BLaER1 (cell line): ENCODE data around the gene PARP9.

ENCODE experiments used
- H3K27ac ChIP-seq: shearing (Covaris generic); formaldehyde crosslinking; 2 replicates; pipeline ENCODE4 v1.8.1; 2022
- H3K27me3 ChIP-seq: shearing (Covaris generic); formaldehyde crosslinking; 2 replicates; pipeline ENCODE4 v1.8.1; 2022
- H3K36me3 ChIP-seq: shearing (Covaris generic); formaldehyde crosslinking; 2 replicates; pipeline ENCODE4 v1.8.1; 2022
- H3K4me1 ChIP-seq: shearing (Covaris generic); formaldehyde crosslinking; 2 replicates; pipeline ENCODE4 v1.8.1; 2022
- H3K4me2 ChIP-seq: shearing (Covaris generic); formaldehyde crosslinking; 2 replicates; pipeline ENCODE4 v1.8.1; 2022
- H3K4me3 ChIP-seq: shearing (Covaris generic); formaldehyde crosslinking; 2 replicates; pipeline ENCODE4 v1.8.1; 2022
- H3K9ac ChIP-seq: shearing (Covaris generic); formaldehyde crosslinking; 2 replicates; pipeline ENCODE4 v1.8.1; 2022
- H3K9me3 ChIP-seq: shearing (Covaris generic); formaldehyde crosslinking; 2 replicates; pipeline ENCODE4 v1.8.1; 2022
- H4K20me1 ChIP-seq: shearing (Covaris generic); formaldehyde crosslinking; 2 replicates; pipeline ENCODE4 v1.8.1; 2022
- Cebpa-rat ChIP-seq: shearing (Covaris generic); IDR thresholded peaks from 2 replicates; pipeline ENCODE4 v1.8.1; 2022

The PARP9 gene

DNA sequence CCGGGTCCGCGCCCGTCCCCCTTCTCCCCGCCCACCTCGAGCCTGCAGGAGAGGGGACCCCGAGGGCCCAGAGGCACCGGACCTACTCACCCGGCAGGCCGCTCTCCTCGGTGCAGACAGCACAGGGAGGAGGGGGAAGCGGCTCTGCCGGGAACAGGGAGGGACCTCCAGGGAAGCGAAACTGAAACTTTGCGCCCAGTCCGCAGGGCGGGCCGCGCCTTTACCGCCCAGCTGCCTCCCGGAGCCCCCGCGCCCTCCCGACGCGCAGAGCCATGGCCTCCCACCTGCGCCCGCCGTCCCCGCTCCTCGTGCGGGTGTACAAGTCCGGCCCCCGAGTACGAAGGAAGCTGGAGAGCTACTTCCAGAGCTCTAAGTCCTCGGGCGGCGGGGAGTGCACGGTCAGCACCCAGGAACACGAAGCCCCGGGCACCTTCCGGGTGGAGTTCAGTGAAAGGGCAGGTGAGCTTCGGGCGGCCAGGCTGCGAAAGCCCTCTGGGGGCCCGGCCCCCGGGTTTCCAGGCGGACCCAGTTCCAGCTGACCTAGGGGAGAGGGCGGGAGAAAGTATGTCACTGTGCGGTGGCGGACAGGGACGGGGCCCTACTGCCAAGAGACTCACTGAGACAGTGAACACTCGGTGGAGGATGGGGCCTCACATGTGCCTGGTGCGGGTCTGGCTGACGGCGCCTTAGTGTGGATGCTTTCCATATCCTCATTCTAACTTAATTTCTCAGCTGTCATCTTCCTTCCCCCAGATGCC, at the start of gene PARP9, which contains the start of gene DTX3L:
Gene PARP9 (minus strand): TSS at position 146 of the 758 bp plus-strand sequence. CDS start 4,680 bp downstream, outside the sequence.
Gene DTX3L (plus strand): TSS at position 184 of the 758 bp plus-strand sequence. CDS start 89 bp downstream, at position 273.
- Histone ChIP-seq H3K27me3 (no peaks in the 10 kb centered on the region), H3K27ac (peak within 1 kb of the TSS; percentile 93), H3K4me3 (peak within 1 kb of the TSS; percentile 87), H3K36me3 (peaks cover 37% of the 10 kb centered on the region), H4K20me1 (no peaks in the 10 kb centered on the region), H3K4me2 (peak within 1 kb of the TSS; percentile 93), H3K4me1 (peaks cover 70% of the 10 kb centered on the region), H3K9me3 (no peaks in the 10 kb centered on the region), H3K9ac (peak within 1 kb of the TSS; percentile 91)
- TF ChIP-seq Cebpa-rat: no peak

DNA sequence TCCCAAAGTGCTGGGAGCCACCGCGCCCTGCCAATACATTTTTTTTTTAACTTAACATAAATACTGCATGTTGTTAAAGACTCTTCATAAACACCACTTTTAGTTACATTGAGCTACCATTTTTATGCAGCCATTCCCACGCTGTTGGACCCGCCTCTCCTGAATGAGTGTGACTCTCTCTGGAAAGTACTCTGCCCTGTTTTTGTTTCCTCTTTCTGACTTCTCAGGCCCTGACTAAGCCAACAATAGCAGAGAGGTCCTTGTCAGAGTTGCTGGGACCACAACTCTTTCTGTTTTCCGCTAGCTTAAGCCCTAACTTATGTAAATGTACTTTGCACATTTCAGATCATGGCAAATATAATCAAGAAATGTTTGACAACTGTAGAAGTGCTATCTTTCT, 48.6 kb upstream of the PARP9 start:
- TF ChIP-seq Cebpa-rat: no peak
- Histone ChIP-seq H3K4me3 (no peak overlapping the region), H3K4me1 (no peaks in the 10 kb centered on the region), H3K4me2 (no peak overlapping the region), H3K9ac (no peak overlapping the region), H3K27ac (no peak overlapping the region), H3K27me3 (no peaks in the 10 kb centered on the region), H3K36me3 (peaks cover 85% of the 10 kb centered on the region), H3K9me3 (no peaks in the 10 kb centered on the region), H4K20me1 (no peaks in the 10 kb centered on the region)

GRCh38 chr3:122609798-122610559, 45.9 kb upstream of the PARP9 start:
- Histone ChIP-seq H3K27ac (no peak overlapping the region), H3K4me2 (no peak overlapping the region)

GRCh38 chr3:122608916-122609315, 44.8 kb upstream of the PARP9 start:
- no peaks in the 10 kb centered on the region for H3K9me3 ChIP-seq
- H3K27ac ChIP-seq: no peak overlapping the region
- H4K20me1 ChIP-seq: no peaks in the 10 kb centered on the region
- no peak overlapping the region for H3K4me2 ChIP-seq
- TF ChIP-seq Cebpa-rat: no peak
- no peak overlapping the region for H3K9ac ChIP-seq
- H3K27me3 ChIP-seq: no peaks in the 10 kb centered on the region
- H3K4me3 ChIP-seq: no peak overlapping the region
- H3K36me3 ChIP-seq: peaks cover 60% of the 10 kb centered on the region
- H3K4me1 ChIP-seq: peaks cover 7% of the 10 kb centered on the region

More at GRCh38 chr3:122609798-122610559, 45.9 kb upstream of the PARP9 start:
- H3K36me3 ChIP-seq: peaks cover 71% of the 10 kb centered on the region
- no peak overlapping the region for H3K4me3 ChIP-seq
- no peaks in the 10 kb centered on the region for H4K20me1 ChIP-seq
- H3K9ac ChIP-seq: no peak overlapping the region
- no peaks in the 10 kb centered on the region for H3K9me3 ChIP-seq
- H3K4me1 ChIP-seq: peaks cover under 1% of the 10 kb centered on the region
- H3K27me3 ChIP-seq: no peaks in the 10 kb centered on the region
- no peak for TF ChIP-seq Cebpa-rat

DNA sequence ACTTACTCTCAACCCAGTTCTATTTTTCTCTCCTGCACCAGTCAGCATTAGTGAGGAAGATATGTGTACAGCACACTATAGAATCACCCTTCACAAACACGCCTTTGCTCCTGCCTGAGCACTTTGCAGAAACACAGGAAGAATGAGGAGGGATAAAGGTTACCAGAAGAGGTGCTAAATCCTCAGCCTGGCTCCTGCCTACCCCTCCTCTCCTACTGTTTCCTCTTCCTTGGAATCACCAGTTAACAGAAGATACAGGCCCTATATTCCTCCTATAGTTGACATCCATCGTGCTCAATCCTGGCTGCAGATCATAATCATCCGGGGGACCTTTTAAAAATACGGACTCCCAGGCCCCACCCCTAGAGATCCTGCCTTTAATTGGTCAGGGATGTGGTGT, 42.2 kb upstream of the PARP9 start:
- no peak for TF ChIP-seq Cebpa-rat
- Histone ChIP-seq H3K4me1 (peaks cover 7% of the 10 kb centered on the region), H3K4me3 (no peak overlapping the region), H3K9me3 (0 out of 2 replicates have a peak, but pooled peaks cover 3% of the 10 kb centered on the region), H4K20me1 (no peaks in the 10 kb centered on the region), H3K27ac (no peak overlapping the region), H3K9ac (no peak overlapping the region), H3K4me2 (no peak overlapping the region), H3K27me3 (no peaks in the 10 kb centered on the region), H3K36me3 (peaks cover 50% of the 10 kb centered on the region)

GRCh38 chr3:122603056-122603455, 39.0 kb upstream of the PARP9 start:
- H4K20me1 ChIP-seq: no peaks in the 10 kb centered on the region

GRCh38 chr3:122602011-122602710, 38.1 kb upstream of the PARP9 start:
- Histone ChIP-seq H3K27me3 (no peaks in the 10 kb centered on the region), H3K4me3 (no peak overlapping the region), H4K20me1 (no peaks in the 10 kb centered on the region), H3K9me3 (0 out of 2 replicates have a peak, but pooled peaks cover 3% of the 10 kb centered on the region), H3K27ac (no peak overlapping the region), H3K9ac (no peak overlapping the region), H3K4me2 (no peak overlapping the region), H3K36me3 (peaks cover 26% of the 10 kb centered on the region), H3K4me1 (peaks cover 7% of the 10 kb centered on the region)
- TF ChIP-seq Cebpa-rat: no peak

More at GRCh38 chr3:122603056-122603455, 39.0 kb upstream of the PARP9 start:
- no peak overlapping the region for H3K27ac ChIP-seq
- H3K4me3 ChIP-seq: no peak overlapping the region
- H3K36me3 ChIP-seq: peaks cover 28% of the 10 kb centered on the region
- H3K27me3 ChIP-seq: no peaks in the 10 kb centered on the region
- TF ChIP-seq Cebpa-rat: no peak
- H3K4me2 ChIP-seq: no peak overlapping the region
- peaks cover 7% of the 10 kb centered on the region for H3K4me1 ChIP-seq
- no peak overlapping the region for H3K9ac ChIP-seq
- 0 out of 2 replicates have a peak, but pooled peaks cover 3% of the 10 kb centered on the region for H3K9me3 ChIP-seq

GRCh38 chr3:122598556-122598955, 34.5 kb upstream of the PARP9 start:
- Histone ChIP-seq H3K9me3 (0 out of 2 replicates have a peak, but pooled peaks cover 11% of the 10 kb centered on the region), H3K9ac (no peak overlapping the region), H3K4me3 (no peak overlapping the region), H3K4me2 (no peak overlapping the region), H3K4me1 (peaks cover 6% of the 10 kb centered on the region; the same call in 1 of the 2 replicates), H4K20me1 (no peaks in the 10 kb centered on the region), H3K27me3 (no peaks in the 10 kb centered on the region), H3K36me3 (peaks cover 26% of the 10 kb centered on the region), H3K27ac (no peak overlapping the region)
- TF ChIP-seq Cebpa-rat: no peak

DNA sequence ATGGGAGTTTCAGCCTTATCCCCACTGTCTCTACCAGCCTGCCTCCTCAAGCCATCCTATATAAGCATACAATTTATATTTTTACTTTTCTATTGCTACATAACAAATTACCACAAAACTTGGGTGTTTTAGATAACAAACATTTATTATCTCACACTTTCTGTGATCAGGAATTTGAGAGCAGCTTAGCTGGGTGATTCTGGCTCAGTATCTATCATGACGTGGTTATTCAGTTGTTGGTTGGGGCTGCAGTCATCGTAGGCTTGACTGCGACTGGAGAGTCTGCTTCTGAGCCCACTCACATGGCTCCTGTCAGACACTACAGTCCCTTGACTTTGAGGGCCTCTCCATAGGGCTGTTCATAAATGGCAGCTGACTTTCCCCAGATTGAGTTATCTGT, 34.1 kb upstream of the PARP9 start:
- H3K4me1 ChIP-seq: peaks cover 6% of the 10 kb centered on the region; the same call in 1 of the 2 replicates
- H4K20me1 ChIP-seq: no peaks in the 10 kb centered on the region
- H3K9me3 ChIP-seq: 0 out of 2 replicates have a peak, but pooled peaks cover 11% of the 10 kb centered on the region
- H3K27ac ChIP-seq: no peak overlapping the region
- H3K9ac ChIP-seq: no peak overlapping the region
- no peaks in the 10 kb centered on the region for H3K27me3 ChIP-seq
- peaks cover 25% of the 10 kb centered on the region for H3K36me3 ChIP-seq
- no peak overlapping the region for H3K4me2 ChIP-seq
- no peak overlapping the region for H3K4me3 ChIP-seq
- no peak for TF ChIP-seq Cebpa-rat
